Natural killer cell treated with Interleukin-12 subunit alpha and Interleukin-12 subunit beta and Interleukin-15 and Interleukin-18, amount 100 ng/mL, for 72 hours (primary cell): ENCODE results near the gene SORCS2. TPM values are rescaled to one million over a fixed set of nuclear protein-coding genes. Genes with fewer than 3 reads are reported as not detected.

Experiments used
- ATAC-seq, 2 donors: fragments of 150-1000 bp; cut with Tn5 transposase in 1 of 2; sonication (Bioruptor Pico), chemical (Tn5 transposase) in 1 of 2; 2 replicates each; pipeline ENCODE4 v1.10.0; 2021
- DNase-seq: peaks from one replicate; pipeline ENCODE4 v3.0.0; 2022; ENCODE audit warnings: low spot score
- H3K27ac Mint-ChIP-seq, 2 donors: 1 replicate in 1 of 2; 2 replicates in 1 of 2; pipeline ENCODE4 v1.8.0; 2022; ENCODE audit warnings: mixed read lengths in 2 of 2, mild to moderate bottlenecking in 1 of 2, moderate library complexity in 1 of 2
- H3K27me3 Mint-ChIP-seq, 2 donors: 1 replicate in 1 of 2; 2 replicates in 1 of 2; pipeline ENCODE4 v1.8.0; 2022; ENCODE audit warnings: mixed read lengths in 2 of 2
- H3K36me3 Mint-ChIP-seq: one replicate; pipeline ENCODE4 v1.8.0; 2022; ENCODE audit warnings: mixed read lengths
- H3K4me1 Mint-ChIP-seq, 2 donors: 1 replicate in 1 of 2; 2 replicates in 1 of 2; pipeline ENCODE4 v1.8.0; 2022; ENCODE audit warnings: low read depth in 2 of 2, mixed read lengths in 2 of 2, mild to moderate bottlenecking in 1 of 2
- H3K4me3 Mint-ChIP-seq: one replicate; pipeline ENCODE4 v1.8.0; 2022; ENCODE audit warnings: mixed read lengths
- H3K9me3 Mint-ChIP-seq: 2 replicates; pipeline ENCODE4 v1.8.0; 2022; ENCODE audit warnings: mixed read lengths
- total RNA-seq, 2 donors: library from RNA; stranded (reverse); gene quantifications; one replicate each; pipeline ENCODE4 v1.2.3, GENCODE V29; 2022

Gene SORCS2
- total RNA-seq, 2 donors from 2014 or later, result 0.17 to 0.21 TPM

DNA sequence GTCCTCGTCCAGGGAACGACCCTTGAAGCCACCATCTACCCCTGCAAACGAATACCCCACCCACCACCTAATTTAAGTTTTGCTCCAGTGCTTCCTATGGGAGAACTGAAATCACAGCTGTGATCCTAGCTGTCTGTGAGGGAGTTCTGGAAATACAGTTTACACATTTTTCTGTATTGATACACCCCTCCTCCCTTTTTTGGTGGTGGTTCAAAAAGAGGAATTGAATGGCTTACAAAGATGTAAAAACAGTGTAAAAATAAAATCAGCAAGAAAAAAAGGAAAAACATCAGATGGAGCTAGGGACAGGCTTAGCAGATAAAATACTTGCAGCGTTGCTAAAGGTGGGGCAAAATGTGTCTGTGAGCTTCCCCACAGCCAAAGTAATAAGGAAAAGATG, 86.6 kb downstream of the SORCS2 start:
- no peaks in the 10 kb centered on the region for H3K36me3 Mint-ChIP-seq
- ATAC-seq (no peak), DNase-seq (no peak)
- H3K27ac Mint-ChIP-seq, result no peak overlapping the region
- peaks cover 5% of the 10 kb centered on the region in 2 donors for H3K4me1 Mint-ChIP-seq
- H3K27me3 Mint-ChIP-seq, result peaks cover 13 to 26% of the 10 kb centered on the region in 2 donors
- H3K4me3 Mint-ChIP-seq, result no peak overlapping the region
- no peaks in the 10 kb centered on the region for H3K9me3 Mint-ChIP-seq

DNA sequence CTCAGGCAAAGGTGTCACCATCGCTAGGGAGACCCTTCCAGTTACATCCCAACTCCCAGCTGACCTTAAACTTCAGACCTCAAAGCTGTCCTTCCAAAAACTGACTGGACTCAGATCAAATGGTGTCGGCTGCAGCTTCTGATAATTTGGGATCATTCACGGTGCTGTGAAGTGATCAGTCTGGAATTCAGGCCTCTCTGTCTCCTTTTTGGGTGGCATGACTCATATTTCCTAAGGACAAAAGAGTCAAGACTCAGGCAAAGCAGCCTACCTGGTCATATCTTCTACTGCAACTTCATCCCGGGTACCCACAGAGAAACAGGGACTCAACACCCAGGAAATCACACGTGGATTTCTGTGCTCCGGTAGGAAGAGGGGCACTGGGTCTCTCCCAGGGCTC, 87.6 kb downstream of the SORCS2 start:
- DNase-seq (no peak), ATAC-seq (no peak)
- H3K4me3 Mint-ChIP-seq, result no peak overlapping the region
- H3K9me3 Mint-ChIP-seq, result no peaks in the 10 kb centered on the region
- peaks cover 5% of the 10 kb centered on the region in 2 donors for H3K4me1 Mint-ChIP-seq
- H3K27me3 Mint-ChIP-seq, result peaks cover 9 to 26% of the 10 kb centered on the region in 2 donors
- H3K36me3 Mint-ChIP-seq, result no peaks in the 10 kb centered on the region
- no peak overlapping the region for H3K27ac Mint-ChIP-seq

DNA sequence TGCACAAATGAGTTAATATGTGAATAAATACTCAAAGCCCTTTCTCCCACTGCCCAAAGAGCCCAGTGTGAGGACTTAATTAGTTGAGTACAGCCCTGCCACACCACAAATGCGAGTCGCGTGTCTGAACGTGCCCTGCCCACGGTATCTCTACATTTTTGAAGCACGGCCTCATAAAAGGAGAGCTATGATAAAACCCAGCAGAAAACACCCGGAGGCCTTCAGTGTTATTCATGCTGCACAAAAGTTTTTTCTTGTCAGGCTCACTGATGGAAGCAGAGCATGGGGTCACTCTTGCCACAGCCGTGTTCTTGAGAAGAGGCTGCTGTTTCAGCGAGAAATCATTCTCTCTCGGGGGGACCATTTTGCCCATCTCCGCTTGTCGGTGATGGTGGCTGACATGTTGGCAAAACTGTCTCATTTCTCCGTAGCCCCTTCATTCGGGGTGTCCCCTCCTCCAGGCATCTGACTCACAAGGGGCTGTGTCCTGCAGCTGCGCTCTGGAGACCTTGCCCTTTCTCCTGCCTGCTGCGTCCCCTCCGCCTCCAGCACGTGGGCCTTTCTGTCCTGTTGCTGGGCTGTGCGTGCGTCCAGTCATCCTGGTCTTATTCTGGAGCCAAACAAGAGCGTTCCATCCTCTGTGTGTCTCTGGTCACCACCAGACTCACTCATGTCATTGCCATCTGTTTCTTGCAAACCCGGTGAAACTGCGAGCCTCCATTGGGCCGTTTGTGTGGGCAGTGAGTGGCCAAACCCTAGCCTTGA, 88.8 kb downstream of the SORCS2 start:
- Mint-ChIP-seq H3K4me3 (no peak overlapping the region), H3K36me3 (no peaks in the 10 kb centered on the region), H3K27ac (no peak overlapping the region), H3K9me3 (no peaks in the 10 kb centered on the region), H3K27me3 (peaks cover 11 to 26% of the 10 kb centered on the region in 2 donors), H3K4me1 (peaks cover 5% of the 10 kb centered on the region in 2 donors)
- DNase-seq, result no peak
- ATAC-seq, result no peak

DNA sequence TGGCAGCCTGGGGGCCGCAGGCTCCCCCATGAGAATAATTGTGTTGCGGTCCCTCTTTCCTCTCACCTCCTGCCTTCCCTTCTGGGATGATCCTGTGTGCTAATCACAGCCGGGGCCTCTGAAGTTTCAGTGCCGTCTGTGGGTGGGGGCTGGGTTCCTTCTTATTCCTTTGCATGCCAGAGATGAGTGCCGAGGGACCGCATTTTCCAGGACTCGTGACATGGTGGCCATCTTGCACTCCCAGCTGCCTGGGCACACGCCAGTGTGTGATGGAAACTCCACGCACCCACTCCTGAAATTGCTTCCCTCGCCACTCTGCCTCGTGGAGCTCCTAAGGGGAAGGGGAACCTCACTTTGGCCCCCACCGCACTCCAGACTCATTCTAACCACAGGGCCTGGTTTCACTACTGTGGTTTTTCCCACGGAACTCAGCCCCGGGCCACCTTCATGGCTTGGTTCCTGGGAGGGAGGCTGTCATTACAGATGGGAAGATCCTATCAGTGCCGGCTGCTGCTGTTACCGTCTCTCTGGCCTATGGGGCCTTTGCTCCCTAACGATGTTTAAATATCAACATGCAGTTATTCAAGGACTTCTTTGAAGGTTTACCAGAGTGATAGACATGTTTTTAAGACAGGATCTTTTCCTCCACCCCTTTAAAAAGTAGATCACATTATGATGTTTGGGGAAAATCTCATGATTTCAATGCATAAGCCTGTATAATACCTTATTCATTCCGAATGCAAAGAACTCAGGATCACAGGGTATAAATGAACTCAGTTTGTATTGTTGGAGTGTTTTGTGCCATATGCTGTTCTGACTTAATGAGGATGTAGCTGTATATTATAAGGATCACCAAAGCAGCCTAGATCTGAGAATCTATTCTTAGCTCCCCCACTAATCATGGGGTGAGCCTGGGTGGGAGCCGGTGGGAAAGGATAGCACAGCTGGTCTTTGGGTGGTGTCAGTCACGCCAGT, 89.6 kb downstream of the SORCS2 start:
- Mint-ChIP-seq H3K4me1 (peaks cover 5% of the 10 kb centered on the region in 2 donors), H3K4me3 (no peak overlapping the region), H3K27ac (no peak overlapping the region), H3K9me3 (no peaks in the 10 kb centered on the region), H3K27me3 (peaks cover 15 to 31% of the 10 kb centered on the region in 2 donors), H3K36me3 (no peaks in the 10 kb centered on the region)
- DNase-seq (no peak), ATAC-seq (no peak)

DNA sequence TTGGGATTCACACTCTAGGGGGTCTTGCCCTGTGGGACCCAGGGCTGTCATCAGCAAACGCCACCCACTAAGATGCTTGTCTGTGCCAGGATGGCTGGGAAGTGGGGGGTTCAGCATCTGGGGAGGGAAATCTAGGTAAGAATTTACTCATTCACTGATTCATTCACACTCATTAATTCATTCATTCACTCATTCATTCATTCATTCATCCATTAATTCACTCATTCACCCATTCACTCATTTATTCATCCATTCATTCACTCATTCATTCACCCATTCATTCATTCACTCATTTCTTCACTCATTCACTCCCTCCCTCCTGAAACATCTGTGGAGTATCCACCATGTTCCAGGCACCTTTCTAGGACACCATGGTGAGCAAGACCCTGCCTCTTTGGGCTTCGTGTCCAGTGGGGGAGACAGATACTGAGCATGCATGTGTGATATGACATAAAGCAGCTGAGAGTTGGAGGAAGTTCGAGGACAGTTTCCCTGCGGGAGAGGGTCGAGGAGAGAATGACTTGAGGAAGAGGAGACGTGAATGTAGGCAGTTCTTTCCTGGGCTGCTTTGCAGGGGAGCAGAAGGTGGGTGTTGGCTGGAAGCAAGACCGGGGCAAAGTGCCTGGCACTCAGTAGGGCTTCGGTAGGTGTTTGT, 90.6 kb downstream of the SORCS2 start:
- Mint-ChIP-seq H3K4me1 (peaks cover 5% of the 10 kb centered on the region in 2 donors), H3K4me3 (no peak overlapping the region), H3K36me3 (no peaks in the 10 kb centered on the region), H3K27me3 (peaks cover 15 to 31% of the 10 kb centered on the region in 2 donors), H3K27ac (no peak overlapping the region), H3K9me3 (no peaks in the 10 kb centered on the region)
- DNase-seq (no peak), ATAC-seq (no peak)

DNA sequence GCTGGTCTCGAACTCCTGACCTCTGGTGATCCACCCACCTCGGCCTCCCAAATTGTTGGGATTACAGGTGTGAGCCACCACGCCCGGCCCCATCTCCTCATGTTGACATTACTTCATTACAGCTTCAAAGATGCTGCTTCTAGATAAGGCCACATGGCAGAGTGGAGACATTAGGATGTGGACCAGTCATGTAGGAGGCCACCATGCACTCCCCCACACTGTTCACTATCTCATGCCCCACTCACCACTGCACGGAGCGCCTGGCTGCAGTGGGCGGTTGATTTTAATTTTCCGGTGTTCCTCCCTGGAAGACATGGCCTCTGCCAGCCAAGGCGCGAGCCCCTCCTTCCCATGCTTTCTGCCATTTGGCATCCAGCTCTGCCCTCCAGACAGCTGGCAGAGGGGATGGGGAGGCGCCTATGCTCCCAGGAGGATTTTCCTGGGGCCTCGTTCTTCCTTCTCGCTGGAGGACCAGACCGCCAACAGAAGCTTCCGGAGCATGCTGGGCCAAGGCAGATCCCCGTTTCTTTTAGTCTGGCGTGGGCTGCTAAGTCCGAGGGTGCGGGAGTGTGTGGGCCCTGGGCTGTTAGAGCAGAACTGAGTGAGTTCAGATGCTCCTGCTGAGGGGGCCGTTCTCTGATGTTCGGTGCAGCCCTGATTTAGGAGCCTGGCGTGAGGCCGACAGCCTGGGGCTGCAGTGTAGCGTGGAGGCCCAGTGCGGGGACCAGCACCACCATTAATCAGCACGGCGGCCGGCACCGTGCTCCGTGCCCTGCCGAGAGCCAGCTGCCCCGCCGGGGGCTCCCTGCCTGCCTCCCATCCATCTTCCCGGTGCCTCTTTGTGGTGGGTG, 93.1 kb downstream of the SORCS2 start:
- Mint-ChIP-seq H3K27ac (no peak overlapping the region), H3K36me3 (no peaks in the 10 kb centered on the region), H3K4me1 (peaks cover 5% of the 10 kb centered on the region in 2 donors), H3K4me3 (no peak overlapping the region), H3K9me3 (no peaks in the 10 kb centered on the region), H3K27me3 (peaks cover 17 to 23% of the 10 kb centered on the region in 2 donors)
- no peak for ATAC-seq
- DNase-seq, result no peak

DNA sequence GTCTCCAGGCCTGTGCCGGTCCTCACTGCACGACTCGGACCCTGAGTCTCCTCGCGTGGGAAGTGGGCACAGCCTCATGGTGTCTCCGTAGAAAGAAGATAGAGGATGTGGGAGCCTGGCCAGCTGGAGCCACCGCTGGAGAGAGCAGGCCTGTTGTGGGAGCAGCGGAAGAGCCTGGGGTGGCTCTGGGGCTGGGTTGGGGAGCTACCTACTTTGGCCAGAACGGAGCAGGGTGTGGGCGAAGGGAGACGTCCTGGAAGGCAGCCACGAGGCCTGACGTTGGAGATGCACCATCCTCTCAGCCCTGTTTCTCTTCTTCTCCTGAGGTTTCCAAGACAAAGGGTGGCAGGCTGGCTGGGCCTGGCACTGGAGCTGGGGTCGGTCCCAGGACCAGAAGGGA, 93.8 kb downstream of the SORCS2 start:
- Mint-ChIP-seq H3K9me3 (no peaks in the 10 kb centered on the region), H3K4me3 (no peak overlapping the region), H3K27ac (no peak overlapping the region), H3K27me3 (peaks cover 17 to 19% of the 10 kb centered on the region in 2 donors), H3K4me1 (peaks cover 5% of the 10 kb centered on the region in 2 donors), H3K36me3 (no peaks in the 10 kb centered on the region)
- ATAC-seq (no peak), DNase-seq (no peak)

DNA sequence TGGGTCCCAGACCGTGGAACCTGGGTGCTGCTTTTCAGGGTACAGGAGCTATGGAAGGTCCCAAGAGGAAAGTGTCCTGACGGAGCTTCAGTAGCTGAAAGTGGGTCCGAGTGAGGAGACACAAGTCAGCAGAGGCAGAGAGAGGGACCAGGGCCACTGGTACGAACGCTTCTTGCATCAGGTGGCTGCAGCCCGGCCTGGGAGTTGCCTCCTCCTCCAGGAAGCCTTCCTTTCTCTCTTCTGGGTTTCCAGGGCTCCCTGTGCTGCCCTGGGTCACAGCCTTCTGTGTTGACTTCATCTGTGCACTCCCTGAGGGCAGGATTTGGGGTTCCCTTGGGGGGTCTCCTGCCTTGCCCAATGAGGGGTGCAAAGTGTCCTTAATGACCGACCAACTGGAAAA, 94.5 kb downstream of the SORCS2 start:
- Mint-ChIP-seq H3K9me3 (no peaks in the 10 kb centered on the region), H3K36me3 (no peaks in the 10 kb centered on the region), H3K4me3 (no peak overlapping the region), H3K27me3 (peaks cover 17 to 19% of the 10 kb centered on the region in 2 donors), H3K27ac (no peak overlapping the region), H3K4me1 (peaks cover 5% of the 10 kb centered on the region in 2 donors)
- ATAC-seq (no peak), DNase-seq (no peak)

DNA sequence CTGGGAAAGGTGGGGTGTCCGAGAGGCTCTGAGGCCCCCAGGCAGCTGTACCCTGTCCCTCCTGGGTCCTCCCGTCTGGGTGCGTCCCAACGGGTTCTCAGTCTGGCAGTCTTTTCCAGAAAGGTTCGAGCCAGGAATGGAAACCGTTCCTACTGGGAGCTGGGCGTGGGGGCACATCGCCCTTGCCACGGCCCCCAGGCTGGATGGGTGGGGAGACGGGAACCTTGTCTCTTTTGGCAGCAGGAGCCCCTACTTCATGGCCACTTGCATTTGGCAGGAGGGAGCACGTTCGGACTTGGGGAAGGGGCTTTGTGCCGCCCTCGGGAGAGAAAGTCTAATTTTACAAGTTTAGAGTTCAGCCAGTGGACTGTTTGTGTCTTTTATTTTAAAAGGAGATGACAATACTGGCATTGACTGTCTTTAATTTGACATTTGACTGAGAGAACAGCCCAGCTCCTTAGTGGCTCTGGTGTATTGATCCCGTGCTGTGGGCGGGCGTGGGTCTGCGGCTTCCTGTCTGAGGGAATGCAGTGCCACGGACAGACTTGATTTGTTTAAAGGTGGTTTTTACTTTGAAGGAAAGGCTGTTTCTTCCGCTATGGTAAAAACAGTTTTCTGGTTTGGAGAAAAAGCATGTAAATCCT, 95.1 kb downstream of the SORCS2 start:
- Mint-ChIP-seq H3K4me3 (no peak overlapping the region), H3K27ac (no peak overlapping the region), H3K27me3 (peaks cover 14 to 15% of the 10 kb centered on the region in 2 donors), H3K4me1 (peaks cover 1% of the 10 kb centered on the region in 2 donors), H3K36me3 (no peaks in the 10 kb centered on the region), H3K9me3 (no peaks in the 10 kb centered on the region)
- ATAC-seq, result no peak
- DNase-seq, result no peak

DNA sequence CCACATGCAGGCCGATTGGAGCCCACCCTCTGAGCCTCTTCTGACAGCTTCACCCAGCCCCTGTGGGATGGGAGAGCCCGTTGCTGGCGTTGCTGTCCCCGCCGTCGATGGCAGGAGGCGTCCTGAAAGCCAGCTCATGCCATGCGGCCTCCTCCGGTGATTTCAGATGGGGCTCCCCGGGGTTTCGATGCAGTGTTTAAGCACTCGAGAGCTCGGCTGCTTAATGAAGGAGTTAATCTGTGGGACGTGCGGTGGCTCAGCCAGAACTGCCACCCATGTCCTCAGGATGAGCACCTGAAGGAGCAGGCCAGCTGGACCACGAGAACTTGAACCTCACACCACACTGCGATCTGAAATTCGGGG, 95.6 kb downstream of the SORCS2 start:
- DNase-seq (no peak), ATAC-seq (no peak)
- no peak overlapping the region for H3K27ac Mint-ChIP-seq
- no peaks in the 10 kb centered on the region for H3K9me3 Mint-ChIP-seq
- no peak overlapping the region for H3K4me3 Mint-ChIP-seq
- H3K27me3 Mint-ChIP-seq, result peaks cover 10 to 11% of the 10 kb centered on the region in 2 donors
- no peaks in the 10 kb centered on the region for H3K36me3 Mint-ChIP-seq
- no peaks in the 10 kb centered on the region for H3K4me1 Mint-ChIP-seq

DNA sequence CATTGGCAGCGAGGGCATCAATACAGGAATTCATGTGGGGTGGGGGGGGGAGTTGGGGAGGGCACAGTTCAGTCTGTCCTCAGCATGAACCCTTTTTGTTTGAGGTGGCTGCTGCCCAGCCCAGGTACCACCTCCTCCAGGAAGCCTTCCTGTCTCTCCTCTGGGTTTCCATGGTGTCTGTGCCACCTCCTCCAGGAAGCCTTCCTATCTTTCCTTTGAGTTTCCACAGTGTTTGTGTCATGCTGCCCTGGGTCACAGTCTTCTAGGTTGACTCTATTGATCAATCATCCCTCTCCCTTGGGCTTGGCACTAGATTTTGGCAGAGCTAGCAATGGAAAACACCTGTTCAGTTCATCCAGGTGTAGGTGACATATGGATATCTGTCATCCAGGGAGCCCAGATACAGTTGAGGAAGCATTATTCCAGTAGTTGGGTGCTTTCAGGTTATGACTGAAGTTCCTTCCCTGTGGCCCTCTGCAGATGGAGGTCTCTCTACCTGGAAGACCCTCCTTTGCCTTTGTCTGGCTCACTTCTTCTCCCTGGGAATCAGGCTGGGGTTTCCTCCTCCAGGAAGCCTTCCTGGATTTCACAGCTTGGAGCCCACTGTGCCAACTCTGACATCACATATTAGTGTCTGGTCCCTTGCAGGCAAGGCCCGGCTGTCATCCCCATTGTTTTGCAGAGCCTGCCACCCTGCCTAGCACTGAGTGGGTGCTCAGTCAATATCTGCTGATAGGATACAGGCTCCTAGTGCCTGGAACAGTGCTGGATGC, 96.6 kb downstream of the SORCS2 start:
- no peaks in the 10 kb centered on the region for H3K9me3 Mint-ChIP-seq
- H3K27me3 Mint-ChIP-seq, result peaks cover 5 to 8% of the 10 kb centered on the region in 2 donors
- ATAC-seq (no peak), DNase-seq (no peak)
- H3K27ac Mint-ChIP-seq, result no peak overlapping the region
- no peak overlapping the region for H3K4me3 Mint-ChIP-seq
- H3K36me3 Mint-ChIP-seq, result no peaks in the 10 kb centered on the region
- H3K4me1 Mint-ChIP-seq, result no peaks in the 10 kb centered on the region

DNA sequence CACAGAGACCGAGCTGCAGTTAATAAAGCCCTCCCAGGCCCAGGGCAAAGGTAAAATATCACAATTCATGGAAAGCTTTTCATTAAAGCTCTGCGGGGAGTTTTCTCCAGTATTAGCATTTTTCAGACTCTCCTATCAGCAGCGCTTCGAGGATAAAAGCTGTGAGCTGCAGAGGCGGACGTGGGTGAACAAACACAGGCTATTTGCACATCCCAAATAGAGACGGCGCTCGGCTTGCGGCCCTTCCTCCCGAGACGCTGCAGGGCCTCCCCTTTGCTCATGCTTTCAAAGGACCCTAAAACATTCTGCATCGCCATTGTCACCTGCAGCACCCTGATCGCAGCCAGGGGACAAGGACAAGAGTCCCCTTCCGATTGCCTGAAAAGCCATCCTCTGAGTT, 97.3 kb downstream of the SORCS2 start:
- H3K27me3 Mint-ChIP-seq, result peaks cover 5 to 8% of the 10 kb centered on the region in 2 donors
- DNase-seq (no peak), ATAC-seq (no peak)
- H3K4me1 Mint-ChIP-seq, result no peaks in the 10 kb centered on the region
- no peak overlapping the region for H3K27ac Mint-ChIP-seq
- no peaks in the 10 kb centered on the region for H3K9me3 Mint-ChIP-seq
- no peak overlapping the region for H3K4me3 Mint-ChIP-seq
- no peaks in the 10 kb centered on the region for H3K36me3 Mint-ChIP-seq
